Liver (tissue), 9 donors: ENCODE measurements around the gene PKP3. TPM values are rescaled to one million over a fixed set of nuclear protein-coding genes. Genes with fewer than 3 reads are reported as not detected.

ENCODE experiments used
- DNase-seq: peaks from one replicate; pipeline ENCODE4 v3.0.0-alpha.2; 2017; ENCODE audit warnings: low spot score
- H3K27ac ChIP-seq, 2 donors: one replicate each; pipeline ENCODE4 v1.7.0; 2013; ENCODE audit warnings: inconsistent platforms in 2 of 2, low read length in 2 of 2, control low read depth in 1 of 2, low read depth in 1 of 2, mild to moderate bottlenecking in 1 of 2
- H3K27me3 ChIP-seq, 4 donors: one replicate each; pipeline versions ENCODE4 v1.6.1 to v1.7.0; 2013; ENCODE audit warnings: low read length in 3 of 4, inconsistent platforms in 1 of 4, mild to moderate bottlenecking in 1 of 4, moderate library complexity in 1 of 4; ENCODE audit not compliant: control insufficient read depth in 4 of 4, insufficient read depth in 4 of 4
- H3K36me3 ChIP-seq, 4 donors: one replicate each; pipeline versions ENCODE4 v1.6.1 to v1.7.0; 2013; ENCODE audit warnings: low read length in 3 of 4, mild to moderate bottlenecking in 3 of 4, low read depth in 1 of 4, moderate library complexity in 1 of 4; ENCODE audit not compliant: control insufficient read depth in 4 of 4, insufficient read depth in 3 of 4
- H3K4me1 ChIP-seq, 4 donors: one replicate each; pipeline versions ENCODE4 v1.6.1 to v1.7.0; 2013; ENCODE audit warnings: low read length in 3 of 4, mild to moderate bottlenecking in 3 of 4, moderate library complexity in 1 of 4; ENCODE audit not compliant: control insufficient read depth in 4 of 4, insufficient read depth in 4 of 4
- H3K4me3 ChIP-seq, 3 donors: one replicate each; pipeline versions ENCODE4 v1.6.1 to v1.7.0; 2013; ENCODE audit warnings: low read length in 3 of 3, control low read depth in 1 of 3, low read depth in 1 of 3, mild to moderate bottlenecking in 1 of 3
- H3K9ac ChIP-seq, 2 donors: one replicate each; pipeline ENCODE4 v1.7.0; 2013; ENCODE audit warnings: low read length in 2 of 2, mild to moderate bottlenecking in 2 of 2, moderate library complexity in 2 of 2, control low read depth in 1 of 2, low read depth in 1 of 2
- H3K9me3 ChIP-seq, 4 donors: one replicate each; pipeline versions ENCODE4 v1.6.1 to v1.7.0; 2013; ENCODE audit warnings: low read length in 3 of 4; ENCODE audit not compliant: control insufficient read depth in 4 of 4
- ATF3 ChIP-seq: IDR thresholded peaks from 2 replicates; pipeline ENCODE4 v1.6.1; 2016; ENCODE audit warnings: antibody characterized with exemption
- CTCF ChIP-seq: fragments of 150-350 bp; IDR thresholded peaks from 2 replicates; pipeline ENCODE4 v1.5.1; 2017; ENCODE audit warnings: improper control_type of control experiment, low read depth, low read length; ENCODE audit not compliant: missing input control
- EGR1 ChIP-seq, 2 donors: IDR thresholded peaks; 2 replicates each; pipeline ENCODE4 v1.6.1; 2016 to 2018; ENCODE audit warnings: antibody characterized with exemption in 2 of 2, low read depth in 2 of 2
- FOXA1 ChIP-seq: IDR thresholded peaks from 2 replicates; pipeline ENCODE4 v1.6.1; 2016; ENCODE audit warnings: antibody characterized with exemption
- FOXA2 ChIP-seq: IDR thresholded peaks from 2 replicates; pipeline ENCODE4 v1.6.1; 2016; ENCODE audit warnings: antibody characterized with exemption
- GABPA ChIP-seq, 2 donors: IDR thresholded peaks in 1 of 2; conservative IDR thresholded peaks in 1 of 2; 2 replicates each; pipeline ENCODE4 v1.6.1; 2016; ENCODE audit warnings: antibody characterized with exemption in 2 of 2, mild to moderate bottlenecking in 1 of 2, moderate library complexity in 1 of 2
- HNF4G ChIP-seq: IDR thresholded peaks from 2 replicates; pipeline ENCODE4 v1.6.1; 2016; ENCODE audit warnings: antibody characterized with exemption
- JUND ChIP-seq, 2 donors: IDR thresholded peaks; 2 replicates each; pipeline ENCODE4 v1.6.1; 2016; ENCODE audit warnings: antibody characterized with exemption in 2 of 2
- NR2F2 ChIP-seq: IDR thresholded peaks from 2 replicates; pipeline ENCODE4 v1.6.1; 2016; ENCODE audit warnings: antibody characterized with exemption
- RAD21 ChIP-seq, 2 donors: IDR thresholded peaks; 2 replicates each; pipeline ENCODE4 v1.6.1; 2016; ENCODE audit warnings: antibody characterized with exemption in 2 of 2, mild to moderate bottlenecking in 2 of 2
- REST ChIP-seq: IDR thresholded peaks from 2 replicates; pipeline ENCODE4 v1.6.1; 2016; ENCODE audit warnings: antibody characterized with exemption, mild to moderate bottlenecking
- SP1 ChIP-seq: IDR thresholded peaks from 2 replicates; pipeline ENCODE4 v1.6.1; 2018; ENCODE audit warnings: antibody characterized with exemption, mild to moderate bottlenecking
- TAF1 ChIP-seq: conservative IDR thresholded peaks from 2 replicates; pipeline ENCODE4 v1.6.1; 2016; ENCODE audit warnings: antibody characterized with exemption, mild to moderate bottlenecking
- YY1 ChIP-seq: IDR thresholded peaks from 2 replicates; pipeline ENCODE4 v1.6.1; 2016; ENCODE audit warnings: antibody characterized with exemption, mild to moderate bottlenecking
- WGBS: extraction: QIAGEN DNeasy Blood & Tissue Kit; methylation state at CpG from one replicate; pipeline ENCODE4 v1.1.7; 2013; 5-methylcytosine and 5-hydroxymethylcytosine counted together
- polyA plus RNA-seq, 2 donors: library from polyadenylated mRNA; stranded (reverse) in 1 of 2; unstranded in 1 of 2; fragments of 200-250 nt in 1 of 2; fragments of >200 nt in 1 of 2; fragmentation: Nextera tagmentation in 1 of 2; extraction: Ambion mirVana in 1 of 2; gene quantifications; one replicate each; pipeline versions ENCODE4 v1.2.1 to v1.2.3, GENCODE V29; 2013 to 2015
- total RNA-seq, 2 donors: library from RNA; depleted of rRNA; stranded (reverse); fragments of >200 nt; gene quantifications; one replicate each; pipeline ENCODE4 v1.2.3, GENCODE V29; 2014
- TF ChIP-seq, protein P1 (sequence below): IDR thresholded peaks from 2 replicates; pipeline ENCODE4 v1.6.1; 2016; ENCODE audit warnings: antibody characterized with exemption
- TF ChIP-seq, protein P2 (sequence below): IDR thresholded peaks from 2 replicates; pipeline ENCODE4 v1.6.1; 2016; ENCODE audit warnings: antibody characterized with exemption
- donor health status: healthy.
- donor health status: healthy.
- donor health status: healthy.
- donor health status: healthy.
- donor health status: healthy.

PKP3 gene
- total and polyA plus RNA-seq, 4 donors, result 0.08 to 0.37 (median 0.25) TPM; not detected in 1

DNA sequence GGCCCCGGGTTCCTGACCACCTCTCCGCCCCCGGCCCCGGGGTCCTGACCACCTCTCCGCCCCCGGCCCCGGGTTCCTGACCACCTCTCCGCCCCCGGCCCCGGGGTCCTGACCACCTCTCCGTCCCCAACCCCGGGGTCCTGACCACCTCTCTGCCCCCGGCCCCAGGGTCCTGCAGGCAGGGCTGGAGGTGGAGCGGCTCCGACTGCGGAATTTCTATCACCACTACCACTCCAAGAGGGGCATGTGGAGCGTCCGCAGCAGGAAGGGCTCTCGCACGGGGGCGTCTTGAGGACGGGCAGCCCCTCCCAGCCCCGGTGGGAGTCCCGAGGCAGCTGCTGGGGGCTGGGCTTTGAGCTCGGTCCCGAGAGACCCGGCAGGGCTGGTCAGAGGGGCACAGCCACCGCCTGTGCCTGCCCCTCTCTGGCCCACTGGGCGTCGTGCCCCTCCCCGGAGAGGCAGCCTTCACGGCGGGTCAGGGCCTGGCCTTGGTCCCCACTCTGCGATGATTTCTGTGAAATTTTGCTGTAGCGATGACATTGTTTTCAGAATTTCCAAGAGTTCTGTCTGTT is 12.4 kb upstream of the PKP3 start (continued):
- TF ChIP-seq, protein P1, sequence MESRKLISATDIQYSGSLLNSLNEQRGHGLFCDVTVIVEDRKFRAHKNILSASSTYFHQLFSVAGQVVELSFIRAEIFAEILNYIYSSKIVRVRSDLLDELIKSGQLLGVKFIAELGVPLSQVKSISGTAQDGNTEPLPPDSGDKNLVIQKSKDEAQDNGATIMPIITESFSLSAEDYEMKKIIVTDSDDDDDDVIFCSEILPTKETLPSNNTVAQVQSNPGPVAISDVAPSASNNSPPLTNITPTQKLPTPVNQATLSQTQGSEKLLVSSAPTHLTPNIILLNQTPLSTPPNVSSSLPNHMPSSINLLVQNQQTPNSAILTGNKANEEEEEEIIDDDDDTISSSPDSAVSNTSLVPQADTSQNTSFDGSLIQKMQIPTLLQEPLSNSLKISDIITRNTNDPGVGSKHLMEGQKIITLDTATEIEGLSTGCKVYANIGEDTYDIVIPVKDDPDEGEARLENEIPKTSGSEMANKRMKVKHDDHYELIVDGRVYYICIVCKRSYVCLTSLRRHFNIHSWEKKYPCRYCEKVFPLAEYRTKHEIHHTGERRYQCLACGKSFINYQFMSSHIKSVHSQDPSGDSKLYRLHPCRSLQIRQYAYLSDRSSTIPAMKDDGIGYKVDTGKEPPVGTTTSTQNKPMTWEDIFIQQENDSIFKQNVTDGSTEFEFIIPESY, result no peak

- Histone ChIP-seq H3K9me3 (peaks cover 0 to 2% (median under 1%) of the 10 kb centered on the region in 4 donors), H3K4me1 (peaks cover 0 to 1% (median 0%) of the 10 kb centered on the region in 4 donors), H3K9ac (no peak overlapping the region), H3K27ac (no peak overlapping the region), H3K36me3 (no peaks in the 10 kb centered on the region), H3K27me3 (no peaks in the 10 kb centered on the region), H3K4me3 (no peak overlapping the region)
- WGBS, result 76% methylated on average over 11 of the region's 11 CpGs
- TF ChIP-seq, protein P2, sequence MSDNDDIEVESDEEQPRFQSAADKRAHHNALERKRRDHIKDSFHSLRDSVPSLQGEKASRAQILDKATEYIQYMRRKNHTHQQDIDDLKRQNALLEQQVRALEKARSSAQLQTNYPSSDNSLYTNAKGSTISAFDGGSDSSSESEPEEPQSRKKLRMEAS, result no peak
- TF ChIP-seq TAF1 (no peak), EGR1 (IDR thresholded peaks at IDR 0.05; ENCODE audit: low read depth in 2 of 2) (no peak), YY1 (no peak), REST (no peak), SP1 (no peak), ATF3 (no peak), FOXA2 (no peak), JUND (IDR thresholded peaks at IDR 0.05) (no peak)
- DNase-seq, result no peak
Measured at GRCh38 chr11:382081-382629, 11.9 kb upstream of the PKP3 start.

DNA sequence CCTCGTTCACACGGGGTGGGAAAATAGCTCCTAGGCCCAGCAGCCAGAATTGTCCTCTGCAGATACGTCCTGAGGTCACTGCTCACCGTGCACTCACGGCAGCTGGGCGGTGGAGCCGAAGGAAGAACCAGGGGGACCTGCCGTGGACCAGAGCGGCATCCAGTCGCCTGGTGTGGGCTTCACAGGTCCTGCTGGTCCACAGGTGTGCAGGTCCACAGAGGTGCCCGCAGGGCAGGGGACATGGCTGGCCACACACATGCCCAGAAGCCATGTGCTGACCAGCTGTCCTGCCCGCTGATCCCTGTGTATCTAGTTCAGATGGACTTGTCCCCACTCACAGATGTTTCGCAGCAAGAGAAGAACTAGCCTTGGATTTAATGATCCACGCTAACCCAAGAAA is 10.6 kb upstream of the PKP3 start:
- Histone ChIP-seq H3K4me3 (no peak overlapping the region), H3K27ac (no peak overlapping the region), H3K4me1 (peaks cover 0 to 1% (median 0%) of the 10 kb centered on the region in 4 donors), H3K9ac (no peak overlapping the region), H3K9me3 (peaks cover 0 to 2% (median under 1%) of the 10 kb centered on the region in 4 donors), H3K36me3 (no peaks in the 10 kb centered on the region), H3K27me3 (no peaks in the 10 kb centered on the region)
- DNase-seq, result no peak
- 88% methylated on average over 14 of the region's 14 CpGs for WGBS
- TF ChIP-seq FOXA2, result no peak
- TF ChIP-seq REST, result no peak
- TF ChIP-seq FOXA1, result no peak
- no peak for TF ChIP-seq CTCF
- no peak for TF ChIP-seq JUND (IDR thresholded peaks at IDR 0.05)
- no peak for TF ChIP-seq ATF3
- TF ChIP-seq HNF4G, result no peak
- TF ChIP-seq TAF1, result no peak
- no peak for TF ChIP-seq YY1
- TF ChIP-seq, protein P2, result no peak
- TF ChIP-seq GABPA (IDR thresholded peaks at IDR 0.05 in 1 of 2, conservative IDR thresholded peaks at IDR 0.05 in 1 of 2), result no peak
- TF ChIP-seq NR2F2, result no peak
- TF ChIP-seq RAD21 (IDR thresholded peaks at IDR 0.05), result no peak
- no peak for TF ChIP-seq SP1
- no peak for TF ChIP-seq EGR1 (IDR thresholded peaks at IDR 0.05; ENCODE audit: low read depth in 2 of 2)
